A673 (cell line): ENCODE measurements around the gene LMO7.

Experiments used
- EZH2 ChIP-seq: fragments of 200-600 bp; sonication (generic); IDR thresholded peaks from 2 replicates; pipeline ENCODE4 v1.6.1; 2017; ENCODE audit warnings: borderline replicate concordance, low read depth, mild to moderate bottlenecking, mixed read lengths, antibody characterized with exemption, low read length; ENCODE audit not compliant: poor library complexity, severe bottlenecking
- TF ChIP-seq, protein P1 (sequence below): fragments of 300-800, 200-600 bp; sonication (generic); conservative IDR thresholded peaks from 2 replicates; pipeline ENCODE4 v1.5.1; 2017; ENCODE audit warnings: low read depth, mild to moderate bottlenecking, antibody characterized with exemption, low read length, moderate library complexity, mixed read lengths

DNA sequence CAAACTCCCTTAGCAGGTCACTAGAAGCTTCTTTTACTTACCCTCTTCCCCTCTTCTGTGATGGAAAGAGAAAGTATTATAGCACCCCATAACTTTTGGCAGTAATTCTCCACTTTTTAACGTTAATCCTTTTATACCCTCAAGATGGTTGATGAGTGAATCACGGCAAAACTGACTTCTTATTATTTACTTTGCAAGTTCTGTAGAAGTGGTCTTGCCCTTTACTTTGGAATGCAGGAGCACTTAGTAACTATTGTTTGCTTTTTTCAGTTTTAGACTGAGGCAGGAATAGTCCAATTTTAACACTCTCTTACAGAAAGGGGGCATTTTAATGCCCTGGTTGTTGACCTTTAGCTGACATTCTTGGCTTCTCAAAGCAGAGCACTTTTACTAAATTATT is 260.1 kb downstream of the LMO7 start:
- TF ChIP-seq, protein P1, sequence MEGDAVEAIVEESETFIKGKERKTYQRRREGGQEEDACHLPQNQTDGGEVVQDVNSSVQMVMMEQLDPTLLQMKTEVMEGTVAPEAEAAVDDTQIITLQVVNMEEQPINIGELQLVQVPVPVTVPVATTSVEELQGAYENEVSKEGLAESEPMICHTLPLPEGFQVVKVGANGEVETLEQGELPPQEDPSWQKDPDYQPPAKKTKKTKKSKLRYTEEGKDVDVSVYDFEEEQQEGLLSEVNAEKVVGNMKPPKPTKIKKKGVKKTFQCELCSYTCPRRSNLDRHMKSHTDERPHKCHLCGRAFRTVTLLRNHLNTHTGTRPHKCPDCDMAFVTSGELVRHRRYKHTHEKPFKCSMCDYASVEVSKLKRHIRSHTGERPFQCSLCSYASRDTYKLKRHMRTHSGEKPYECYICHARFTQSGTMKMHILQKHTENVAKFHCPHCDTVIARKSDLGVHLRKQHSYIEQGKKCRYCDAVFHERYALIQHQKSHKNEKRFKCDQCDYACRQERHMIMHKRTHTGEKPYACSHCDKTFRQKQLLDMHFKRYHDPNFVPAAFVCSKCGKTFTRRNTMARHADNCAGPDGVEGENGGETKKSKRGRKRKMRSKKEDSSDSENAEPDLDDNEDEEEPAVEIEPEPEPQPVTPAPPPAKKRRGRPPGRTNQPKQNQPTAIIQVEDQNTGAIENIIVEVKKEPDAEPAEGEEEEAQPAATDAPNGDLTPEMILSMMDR: no peak
- TF ChIP-seq EZH2: no peak
